Right lung (tissue), 5 donors: ENCODE measurements around the gene ADGRF3. TPM values are rescaled to one million over a fixed set of nuclear protein-coding genes. Genes with fewer than 3 reads are reported as not detected.
"Not testable (repeated sequence)": the region's sequence is repeated elsewhere in the genome, so short reads cannot be mapped to it uniquely, and the experiment has no call there.

Experiments
- DNase-seq, 2 donors: peaks; one replicate each; pipeline ENCODE4 v3.0.0-alpha.2; 2013
- polyA plus RNA-seq, 5 donors: library from polyadenylated mRNA; unstranded; fragments of 120-200 nt; gene quantifications; one replicate each; pipeline versions ENCODE4 v1.2.1 to v1.2.3, GENCODE V29; 2013; ENCODE audit warnings: inconsistent platforms in 1 of 5, low replicate concordance in 1 of 5; ENCODE audit not compliant: insufficient read length in 5 of 5, insufficient read depth in 1 of 5

Gene ADGRF3
- polyA plus RNA-seq, 5 donors = 0.88 to 2.0 (median 1.9) TPM

- DNase-seq = no peak
Measured at GRCh38 chr2:26352892-26353291, 6.3 kb upstream of the ADGRF3 start.

- DNase-seq = no peak
Measured at GRCh38 chr2:26351375-26352090, 4.9 kb upstream of the ADGRF3 start.

- no peak for DNase-seq
Measured at GRCh38 chr2:26349690-26350089, 3.1 kb upstream of the ADGRF3 start.

GRCh38 chr2:26347286-26347865, 787 bp upstream of the ADGRF3 start:
- no peak for DNase-seq

- DNase-seq = peak; percentile 100
Measured at GRCh38 chr2:26345545-26346453, 790 bp downstream of the ADGRF3 start, which contains the start of gene SELENOI. Gene SELENOI (plus strand): TSS chr2:26346143. CDS start chr2:26346233, 90 bp downstream.

- DNase-seq = no peak
Measured at GRCh38 chr2:26345283-26345544, 1.4 kb downstream of the ADGRF3 start.

- DNase-seq = no peak
Measured at GRCh38 chr2:26344581-26345282, 1.9 kb downstream of the ADGRF3 start.

GRCh38 chr2:26340831-26341230, 5.8 kb downstream of the ADGRF3 start:
- DNase-seq = no peak

GRCh38 chr2:26337298-26337697, 9.3 kb downstream of the ADGRF3 start:
- no peak for DNase-seq

- DNase-seq = no peak
Measured at GRCh38 chr2:26336719-26337118, 9.9 kb downstream of the ADGRF3 start.

- peak; percentile 51 to 57 for DNase-seq
Measured at GRCh38 chr2:26335231-26335630, 11.4 kb downstream of the ADGRF3 start.

GRCh38 chr2:26333293-26333692, 13.3 kb downstream of the ADGRF3 start:
- DNase-seq = no peak

GRCh38 chr2:26331321-26331720, 15.3 kb downstream of the ADGRF3 start:
- DNase-seq = not testable (repeated sequence)

GRCh38 chr2:26330604-26331003, 16.0 kb downstream of the ADGRF3 start:
- no peak for DNase-seq

GRCh38 chr2:26330114-26330549, 16.5 kb downstream of the ADGRF3 start:
- peak; percentile 54 to 68 for DNase-seq

GRCh38 chr2:26329083-26329482, 17.5 kb downstream of the ADGRF3 start:
- DNase-seq = not testable (repeated sequence)

- DNase-seq = no peak
Measured at GRCh38 chr2:26327291-26328272, 19.0 kb downstream of the ADGRF3 start.

- DNase-seq = no peak
Measured at GRCh38 chr2:26326514-26326913, 20.1 kb downstream of the ADGRF3 start.

GRCh38 chr2:26325851-26326250, 20.7 kb downstream of the ADGRF3 start:
- DNase-seq = no peak

- no peak for DNase-seq
Measured at GRCh38 chr2:26324903-26325302, 21.7 kb downstream of the ADGRF3 start.

- DNase-seq = not testable (repeated sequence)
Measured at GRCh38 chr2:26324479-26324878, 22.1 kb downstream of the ADGRF3 start.
